Fibroblast of lung (primary cell): ENCODE results near the gene ADAMTS6. TPM values are rescaled to one million over a fixed set of nuclear protein-coding genes. Genes with fewer than 3 reads are reported as not detected.

Experiments
- DNase-seq, 2 donors: peaks; one replicate each; pipeline versions ENCODE4 v3.0.0 to v3.0.0-alpha.2; 2010; ENCODE audit warnings: low read depth in 2 of 2
- H2AFZ ChIP-seq: 2 replicates; pipeline ENCODE4 v1.5.1; 2012; ENCODE audit warnings: low read length, control low read depth, inconsistent platforms
- H3K27ac ChIP-seq: 2 replicates; pipeline ENCODE4 v1.5.1; 2011; ENCODE audit warnings: low read length, control low read depth; ENCODE audit not compliant: insufficient read depth
- H3K27me3 ChIP-seq: 2 replicates; pipeline ENCODE4 v1.5.1; 2011; ENCODE audit warnings: mild to moderate bottlenecking, low read length; ENCODE audit not compliant: control insufficient read depth, insufficient read depth
- H3K36me3 ChIP-seq: 2 replicates; pipeline ENCODE4 v1.5.1; 2011; ENCODE audit warnings: low read length; ENCODE audit not compliant: control insufficient read depth, insufficient read depth
- H3K4me1 ChIP-seq: 2 replicates; pipeline ENCODE4 v1.5.1; 2011; ENCODE audit warnings: low read length; ENCODE audit not compliant: control insufficient read depth, insufficient read depth; ENCODE audit errors: extremely low read depth
- H3K4me2 ChIP-seq: 2 replicates; pipeline ENCODE4 v1.5.1; 2011; ENCODE audit warnings: low read length, control low read depth; ENCODE audit not compliant: insufficient read depth; ENCODE audit errors: extremely low read depth
- H3K4me3 ChIP-seq, 4 experiments: fragments of 200-600 bp in 1 of 4; sonication (generic) in 1 of 4; replicated peaks in 1 of 4; 2 replicates each; pipeline ENCODE4 v1.5.1; 2011 to 2016; ENCODE audit warnings: low read length in 4 of 4, low read depth in 3 of 4, mild to moderate bottlenecking in 3 of 4, control low read depth in 2 of 4, inconsistent platforms in 1 of 4, mixed read lengths in 1 of 4; ENCODE audit not compliant: insufficient read depth in 1 of 4; ENCODE audit errors: control extremely low read depth in 1 of 4
- H3K79me2 ChIP-seq: 2 replicates; pipeline ENCODE4 v1.5.1; 2012; ENCODE audit warnings: mild to moderate bottlenecking, low read length, inconsistent platforms; ENCODE audit not compliant: control insufficient read depth, insufficient read depth
- H3K9ac ChIP-seq: 2 replicates; pipeline ENCODE4 v1.5.1; 2011; ENCODE audit warnings: mild to moderate bottlenecking, low read length, control low read depth; ENCODE audit not compliant: insufficient read depth
- H3K9me3 ChIP-seq: 2 replicates; pipeline ENCODE4 v1.5.1; 2012; ENCODE audit warnings: low read depth, low read length; ENCODE audit not compliant: control insufficient read depth, insufficient read depth
- H4K20me1 ChIP-seq: 2 replicates; pipeline ENCODE4 v1.5.1; 2011; ENCODE audit warnings: low read length; ENCODE audit not compliant: control insufficient read depth, insufficient read depth; ENCODE audit errors: extremely low read depth
- CTCF ChIP-seq, 2 donors: IDR thresholded peaks in 1 of 2; conservative IDR thresholded peaks in 1 of 2; 1 replicate in 1 of 2; 2 replicates in 1 of 2; pipeline ENCODE4 v1.5.1; 2011 to 2012; ENCODE audit warnings: low read length in 2 of 2, control low read depth in 1 of 2, inconsistent platforms in 1 of 2, low read depth in 1 of 2, mild to moderate bottlenecking in 1 of 2
- EZH2 ChIP-seq: IDR thresholded peaks from 2 replicates; pipeline ENCODE4 v1.5.1; 2012; ENCODE audit warnings: low read length, control low read depth, mild to moderate bottlenecking; ENCODE audit errors: missing control alignments
- polyA plus RNA-seq, 2 donors: library from polyadenylated mRNA; depleted of rRNA in 1 of 2; stranded (reverse) in 1 of 2; unstranded in 1 of 2; fragments of >200 nt; gene quantifications; 2 replicates each; pipeline ENCODE4 v1.2.1, GENCODE V29; 2011 to 2012; ENCODE audit warnings: missing spikeins in 1 of 2
- total RNA-seq: library from RNA; depleted of rRNA; stranded (reverse); fragments of >200 nt; gene quantifications from 2 replicates; pipeline ENCODE4 v1.2.1, GENCODE V29; 2014

Gene ADAMTS6
- total and polyA plus RNA-seq, 2 donors (not counting 1 experiment from before 2014, with no cell fraction given) = 7.5 to 45.2 TPM

GRCh38 chr5:65171645-65172044 is 310.1 kb downstream of the ADAMTS6 start:
- H3K79me2 ChIP-seq = no peaks in the 10 kb centered on the region
- no peak overlapping the region for H3K4me2 ChIP-seq
- no peaks in the 10 kb centered on the region for H3K27me3 ChIP-seq
- no peaks in the 10 kb centered on the region for H4K20me1 ChIP-seq
- H3K4me3 ChIP-seq = no peak overlapping the region
- H3K9me3 ChIP-seq = no peaks in the 10 kb centered on the region
- H3K36me3 ChIP-seq = peaks cover 2% of the 10 kb centered on the region
- no peak for DNase-seq
- no peak overlapping the region for H2AFZ ChIP-seq
- H3K27ac ChIP-seq = no peak overlapping the region
- H3K4me1 ChIP-seq = no peaks in the 10 kb centered on the region
- TF ChIP-seq CTCF (conservative IDR thresholded peaks at IDR 0.05 in 1 of 2, IDR thresholded peaks at IDR 0.05 in 1 of 2; ENCODE audit: low read depth in 1 of 2, low read length in 2 of 2) (no peak), EZH2 (no peak)
- H3K9ac ChIP-seq = no peak overlapping the region

- H4K20me1 ChIP-seq = no peaks in the 10 kb centered on the region
- H3K9ac ChIP-seq = no peak overlapping the region
- no peaks in the 10 kb centered on the region for H3K79me2 ChIP-seq
- no peaks in the 10 kb centered on the region for H3K9me3 ChIP-seq
- no peak overlapping the region for H3K4me2 ChIP-seq
- H3K27ac ChIP-seq = no peak overlapping the region
- TF ChIP-seq CTCF (conservative IDR thresholded peaks at IDR 0.05 in 1 of 2, IDR thresholded peaks at IDR 0.05 in 1 of 2; ENCODE audit: low read depth in 1 of 2, low read length in 2 of 2) (no peak), EZH2 (no peak)
- H3K27me3 ChIP-seq = no peaks in the 10 kb centered on the region
- peaks cover 6% of the 10 kb centered on the region for H3K4me1 ChIP-seq
- H3K4me3 ChIP-seq = no peak overlapping the region
- H3K36me3 ChIP-seq = no peaks in the 10 kb centered on the region
- peak in 1 of 2 donors; percentile 80 for DNase-seq
- H2AFZ ChIP-seq = no peak overlapping the region
Measured at GRCh38 chr5:65163698-65164097, 318.0 kb downstream of the ADAMTS6 start.

GRCh38 chr5:65161655-65162054 is 320.1 kb downstream of the ADAMTS6 start:
- peaks cover 6% of the 10 kb centered on the region for H3K4me1 ChIP-seq
- H3K9ac ChIP-seq = no peak overlapping the region
- H3K4me3 ChIP-seq = no peak overlapping the region
- no peaks in the 10 kb centered on the region for H3K79me2 ChIP-seq
- H3K36me3 ChIP-seq = no peaks in the 10 kb centered on the region
- TF ChIP-seq EZH2 (no peak), CTCF (conservative IDR thresholded peaks at IDR 0.05 in 1 of 2, IDR thresholded peaks at IDR 0.05 in 1 of 2; ENCODE audit: low read depth in 1 of 2, low read length in 2 of 2) (no peak)
- peak in 1 of 2 donors; percentile 18 for DNase-seq
- H2AFZ ChIP-seq = no peak overlapping the region
- no peak overlapping the region for H3K27ac ChIP-seq
- H4K20me1 ChIP-seq = no peaks in the 10 kb centered on the region
- no peaks in the 10 kb centered on the region for H3K27me3 ChIP-seq
- no peaks in the 10 kb centered on the region for H3K9me3 ChIP-seq
- H3K4me2 ChIP-seq = no peak overlapping the region
